SIG-M5 treated with dmso at 0.1 percent for 504 hours (cell line): ENCODE results near the gene PARD6B.
"Not testable (repeated sequence)": the region's sequence is repeated elsewhere in the genome, so short reads cannot be mapped to it uniquely, and the experiment has no call there.

Experiments
- DNase-seq: peaks from one replicate; lab custom pipeline; 2025; ENCODE audit not compliant: unreplicated experiment; lab: John Stamatoyannopoulos, UW

PARD6B gene

DNA sequence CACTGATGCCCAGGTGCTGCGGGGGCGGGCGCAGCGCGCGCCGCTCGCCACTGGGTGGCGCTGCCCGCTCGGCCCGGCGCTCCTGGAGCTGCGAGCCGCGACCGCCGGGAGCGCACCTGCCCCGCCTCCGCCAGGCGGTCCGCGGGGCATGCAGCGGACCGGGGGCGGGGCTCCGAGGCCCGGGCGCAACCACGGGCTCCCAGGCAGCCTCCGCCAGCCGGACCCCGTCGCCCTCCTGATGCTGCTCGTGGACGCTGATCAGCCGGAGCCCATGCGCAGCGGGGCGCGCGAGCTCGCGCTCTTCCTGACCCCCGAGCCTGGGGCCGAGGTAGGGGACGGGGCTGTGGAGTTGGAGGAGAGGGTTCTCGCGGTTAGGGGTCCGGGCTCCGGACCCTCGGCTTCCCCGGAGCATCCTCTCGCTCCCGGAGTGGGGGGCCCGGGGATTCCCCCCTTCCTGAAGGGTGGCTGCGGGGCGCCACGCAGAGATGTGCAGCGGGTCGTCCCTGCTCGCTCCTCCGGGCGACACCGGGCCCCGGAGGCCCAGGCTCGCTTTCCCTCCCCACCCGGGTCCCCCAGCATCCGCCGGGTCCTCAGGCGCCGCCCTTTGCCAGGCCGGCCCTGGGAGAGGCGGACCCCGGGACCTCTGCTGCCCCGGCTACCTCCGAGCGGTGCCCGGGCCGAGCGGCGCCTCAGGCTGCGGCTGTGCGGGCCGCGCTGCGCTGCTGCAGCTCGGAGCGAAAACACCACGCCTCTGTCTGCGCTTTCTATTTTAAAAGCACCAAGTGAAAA is 63.7 kb downstream of the PARD6B start, which contains the start of gene BCAS4:
Gene BCAS4 (plus strand): TSS at position 216 of the 789 bp plus-strand sequence. CDS start 23 bp downstream, at position 239.
- DNase-seq: peak; percentile 100

DNA sequence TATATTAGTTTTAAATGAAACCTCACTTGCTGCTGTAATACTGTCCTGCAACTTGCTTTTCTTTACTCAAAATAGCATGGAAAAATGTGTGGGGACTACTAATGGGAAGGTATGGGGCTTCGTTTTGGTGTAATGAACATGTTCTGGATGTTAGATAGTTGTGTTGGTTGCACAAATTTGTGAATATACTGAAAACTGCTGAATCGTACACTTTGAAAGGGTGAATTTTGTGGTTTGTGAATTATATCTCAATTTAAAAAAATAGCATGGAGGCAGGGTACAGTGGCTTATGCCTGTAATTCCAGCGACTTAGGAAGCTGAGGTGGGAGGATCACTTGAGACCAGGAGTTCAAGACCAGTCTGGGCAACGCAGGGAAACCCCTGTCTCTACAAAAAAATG is 65.8 kb downstream of the PARD6B start:
- DNase-seq: no peak

DNA sequence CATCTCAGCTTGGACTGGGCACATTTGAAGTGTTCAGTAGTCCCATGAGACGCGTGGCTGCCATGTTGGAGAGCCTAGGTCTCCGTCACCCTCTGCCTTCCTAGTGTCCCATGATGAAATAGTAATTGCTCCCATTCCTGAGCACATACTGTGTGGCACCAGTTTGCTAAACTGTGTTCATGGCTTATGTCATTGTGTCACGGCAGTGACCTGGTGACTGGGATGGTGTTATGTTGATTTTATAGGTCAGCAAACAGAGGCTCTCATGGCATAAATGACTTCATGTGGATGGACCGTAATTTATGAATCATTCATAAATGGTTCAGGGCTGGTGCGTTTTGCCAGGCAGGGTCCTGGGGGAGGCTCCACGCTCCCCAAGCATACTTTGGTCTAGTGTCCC is 67.3 kb downstream of the PARD6B start:
- DNase-seq: peak; percentile 96

- no peak for DNase-seq
Measured at GRCh38 chr20:50799176-50799889, 68.0 kb downstream of the PARD6B start.

- no peak for DNase-seq
Measured at GRCh38 chr20:50799890-50800550, 68.6 kb downstream of the PARD6B start.

GRCh38 chr20:50800986-50801746 is 69.8 kb downstream of the PARD6B start:
- DNase-seq: not testable (repeated sequence)

- no peak for DNase-seq
Measured at GRCh38 chr20:50801747-50802125, 70.4 kb downstream of the PARD6B start.

DNA sequence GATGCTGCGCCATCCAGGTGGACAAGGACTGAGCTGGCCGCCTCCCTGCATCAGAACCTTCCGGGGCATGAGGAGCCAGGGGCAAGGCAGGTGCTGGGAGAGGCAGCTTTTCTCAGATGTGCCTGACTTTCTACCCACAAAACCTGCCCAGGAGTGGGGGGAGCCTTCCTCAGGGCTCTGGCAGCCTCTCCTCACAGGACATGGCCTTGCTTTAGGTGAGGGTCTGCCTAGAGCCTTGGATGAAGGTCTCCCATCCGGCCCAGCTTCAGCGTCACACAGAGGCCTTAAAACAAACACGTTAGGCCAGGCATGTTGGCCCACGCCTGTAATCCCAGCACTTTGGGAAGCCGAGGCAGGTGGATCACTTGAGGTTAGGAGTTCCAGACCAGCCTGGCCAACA is 70.9 kb downstream of the PARD6B start:
- DNase-seq: no peak

DNA sequence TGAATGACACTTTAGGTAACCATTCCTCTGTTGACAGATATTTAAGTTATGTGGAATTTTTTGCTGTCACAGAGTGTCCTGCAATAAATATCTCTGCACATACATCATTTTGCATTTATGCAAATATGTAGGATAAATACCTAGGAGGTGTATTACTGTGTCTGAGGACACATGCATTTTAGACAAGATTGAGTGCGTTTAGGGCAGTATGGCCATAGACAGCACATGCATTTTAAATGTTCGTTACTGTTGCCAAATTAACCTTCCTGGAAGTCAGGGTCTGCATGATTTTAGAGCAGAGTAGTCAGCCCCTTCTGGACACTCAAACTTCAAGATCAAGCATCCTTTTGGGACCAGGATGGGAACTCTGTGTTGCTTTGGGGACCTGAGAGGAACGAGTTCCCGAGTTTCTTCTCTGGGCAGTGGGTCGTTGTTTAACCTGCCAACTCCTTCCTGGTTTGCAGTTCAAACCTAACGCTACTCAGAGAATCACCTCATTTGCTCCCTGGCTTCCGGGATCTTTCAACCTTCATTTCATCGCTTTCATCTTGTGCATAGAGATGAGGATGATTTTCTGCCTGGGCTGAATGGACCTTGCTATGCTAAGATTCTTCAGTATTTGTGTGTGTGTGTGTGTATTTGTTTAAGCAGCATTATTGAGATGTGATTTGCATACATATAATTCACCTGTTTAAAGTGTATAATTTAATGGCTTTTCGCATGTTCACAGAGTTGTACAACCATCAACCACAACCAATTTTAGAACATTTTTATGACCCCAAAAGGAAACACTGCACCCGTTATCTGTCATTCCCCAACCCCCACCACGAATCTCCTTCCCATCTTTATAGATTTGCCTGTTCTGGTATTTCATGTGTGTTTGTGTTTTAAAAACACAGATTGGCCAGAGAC is 73.3 kb downstream of the PARD6B start:
- no peak for DNase-seq

DNA sequence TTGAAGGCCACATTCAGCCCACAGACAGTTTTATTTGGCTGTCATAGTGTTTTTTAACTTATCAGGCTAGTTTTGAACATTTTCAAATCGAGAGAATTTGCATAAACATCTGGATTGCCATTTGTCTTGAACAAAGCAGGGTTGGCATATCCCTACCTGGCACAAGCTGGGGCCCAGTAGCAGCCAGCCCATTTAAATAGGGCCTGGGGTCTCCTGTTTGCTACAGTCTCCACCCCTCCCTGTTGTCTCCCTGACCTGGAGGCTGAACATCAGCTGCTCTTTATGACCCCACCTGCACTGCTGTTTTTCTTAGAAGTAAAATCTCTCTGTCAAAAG is 73.9 kb downstream of the PARD6B start:
- DNase-seq: no peak

GRCh38 chr20:50806126-50806768 is 74.9 kb downstream of the PARD6B start:
- DNase-seq: no peak
